Tibial artery (tissue), 4 donors: ENCODE results near the gene ZBTB25.

Source experiments
- DNase-seq, 2 donors: peaks; one replicate each; pipeline ENCODE4 v3.0.0-alpha.2; 2019
- H3K27ac ChIP-seq, 2 donors: fragments of 200-600 bp; sonication (generic) in 1 of 2; 1 replicate in 1 of 2; 2 replicates in 1 of 2; pipeline ENCODE4 v1.5.1; 2018 to 2019; ENCODE audit warnings: mild to moderate bottlenecking in 1 of 2
- H3K27me3 ChIP-seq, 2 donors: fragments of 200-600 bp; sonication (generic) in 1 of 2; one replicate each; pipeline versions ENCODE4 v1.5.1 to v1.6.0; 2016 to 2019
- H3K36me3 ChIP-seq, 3 donors: fragments of 200-600 bp; sonication (generic) in 2 of 3; one replicate each; pipeline ENCODE4 v1.5.1; 2016 to 2019; ENCODE audit warnings: mild to moderate bottlenecking in 2 of 3
- H3K4me1 ChIP-seq, 4 donors: fragments of 200-600 bp; sonication (generic) in 2 of 4; 1 replicate in 3 of 4; 2 replicates in 1 of 4; pipeline ENCODE4 v1.5.1; 2016 to 2019
- H3K4me3 ChIP-seq, 2 donors: fragments of 200-600 bp; sonication (generic) in 1 of 2; 1 replicate in 1 of 2; 2 replicates in 1 of 2; pipeline ENCODE4 v1.5.1; 2018 to 2019; ENCODE audit warnings: mild to moderate bottlenecking in 2 of 2
- H3K9me3 ChIP-seq, 3 donors: fragments of 200-600 bp; sonication (generic) in 1 of 3; one replicate each; pipeline ENCODE4 v1.5.1; 2016 to 2019
- intact Hi-C: fragments of 100-400 bp; cut with DNase I; formaldehyde crosslinking; loops from one replicate; pipeline ENCODE4 v1.15.0; 2023; ENCODE audit warnings: low total_unique reads
- TF ChIP-seq, protein P1 (sequence below), 2 experiments: fragments of 200-600 bp in 1 of 2; fragments of 450-650 bp in 1 of 2; IDR thresholded peaks; one replicate each; pipeline ENCODE4 v1.5.1; 2017 to 2019; ENCODE audit warnings: antibody characterized with exemption in 2 of 2, mild to moderate bottlenecking in 1 of 2, moderate library complexity in 1 of 2

ZBTB25 gene

DNA sequence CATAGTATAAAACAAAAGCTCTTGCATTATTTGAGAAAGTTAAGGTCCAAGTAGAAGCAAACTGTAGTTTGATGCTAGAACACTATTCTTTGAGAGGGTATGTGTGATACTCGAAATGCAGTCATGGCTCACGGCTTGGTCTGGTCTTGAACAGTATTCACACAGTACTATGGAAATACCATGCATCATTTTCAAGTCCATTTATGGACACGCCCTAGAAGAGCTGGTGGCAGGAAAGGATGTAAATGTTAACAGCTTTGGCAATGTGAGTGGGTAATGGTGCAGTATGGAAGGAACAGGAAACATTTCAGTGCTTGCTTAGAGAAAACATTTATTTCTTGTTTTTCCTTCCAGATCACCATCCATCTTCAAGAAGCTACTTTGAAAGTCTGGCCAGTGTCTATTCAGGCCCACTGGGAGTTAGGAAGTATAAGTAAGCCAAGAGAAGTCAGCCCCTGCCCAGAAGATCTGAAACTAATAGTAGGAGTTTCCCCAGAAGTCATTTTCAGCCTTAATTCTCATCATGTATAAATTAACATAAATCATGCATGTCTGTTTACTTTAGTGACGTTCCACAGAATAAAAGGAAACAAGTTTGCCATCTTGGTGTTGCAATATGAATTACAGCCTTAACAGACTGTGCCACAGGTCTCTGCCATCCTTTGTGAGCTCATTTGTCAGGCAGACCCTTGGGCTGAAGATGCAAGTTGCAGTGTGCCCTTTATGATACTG lies 44.1 kb downstream of the ZBTB25 start:
- intact Hi-C loops = no loop called here

DNA sequence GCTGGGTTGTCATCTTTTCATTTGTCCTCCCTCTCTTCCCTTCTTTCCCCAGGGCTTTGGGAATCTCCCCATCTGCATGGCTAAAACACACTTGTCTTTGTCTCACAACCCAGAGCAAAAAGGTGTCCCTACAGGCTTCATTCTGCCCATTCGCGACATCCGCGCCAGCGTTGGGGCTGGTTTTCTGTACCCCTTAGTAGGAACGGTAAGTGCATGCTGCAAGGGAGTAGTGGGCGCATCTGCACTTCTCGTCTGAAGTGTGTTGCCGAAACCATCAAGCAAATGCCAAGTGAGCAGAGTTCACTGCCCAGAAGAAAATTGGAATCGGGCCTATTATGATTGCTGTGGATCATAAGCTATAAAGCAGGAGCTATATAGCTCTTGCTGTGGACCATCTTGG lies 49.0 kb downstream of the ZBTB25 start:
- DNase-seq = no peak
- Histone ChIP-seq H3K4me1 (no peaks in the 10 kb centered on the region), H3K27ac (no peak overlapping the region), H3K9me3 (no peaks in the 10 kb centered on the region), H3K36me3 (peaks cover 43 to 80% (median 49%) of the 10 kb centered on the region in 3 donors), H3K27me3 (no peaks in the 10 kb centered on the region), H3K4me3 (no peak overlapping the region)
- TF ChIP-seq, protein P1, sequence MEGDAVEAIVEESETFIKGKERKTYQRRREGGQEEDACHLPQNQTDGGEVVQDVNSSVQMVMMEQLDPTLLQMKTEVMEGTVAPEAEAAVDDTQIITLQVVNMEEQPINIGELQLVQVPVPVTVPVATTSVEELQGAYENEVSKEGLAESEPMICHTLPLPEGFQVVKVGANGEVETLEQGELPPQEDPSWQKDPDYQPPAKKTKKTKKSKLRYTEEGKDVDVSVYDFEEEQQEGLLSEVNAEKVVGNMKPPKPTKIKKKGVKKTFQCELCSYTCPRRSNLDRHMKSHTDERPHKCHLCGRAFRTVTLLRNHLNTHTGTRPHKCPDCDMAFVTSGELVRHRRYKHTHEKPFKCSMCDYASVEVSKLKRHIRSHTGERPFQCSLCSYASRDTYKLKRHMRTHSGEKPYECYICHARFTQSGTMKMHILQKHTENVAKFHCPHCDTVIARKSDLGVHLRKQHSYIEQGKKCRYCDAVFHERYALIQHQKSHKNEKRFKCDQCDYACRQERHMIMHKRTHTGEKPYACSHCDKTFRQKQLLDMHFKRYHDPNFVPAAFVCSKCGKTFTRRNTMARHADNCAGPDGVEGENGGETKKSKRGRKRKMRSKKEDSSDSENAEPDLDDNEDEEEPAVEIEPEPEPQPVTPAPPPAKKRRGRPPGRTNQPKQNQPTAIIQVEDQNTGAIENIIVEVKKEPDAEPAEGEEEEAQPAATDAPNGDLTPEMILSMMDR (IDR thresholded peaks at IDR 0.05) = no peak
- intact Hi-C loops = no loop called here

More for the DNA sequence above, 44.1 kb downstream of the ZBTB25 start:
- H3K9me3 ChIP-seq = no peaks in the 10 kb centered on the region
- H3K27ac ChIP-seq = no peak overlapping the region
- peaks cover 13 to 47% (median 13%) of the 10 kb centered on the region in 3 donors for H3K36me3 ChIP-seq
- H3K27me3 ChIP-seq = no peaks in the 10 kb centered on the region
- peaks cover 0 to 6% (median 3%) of the 10 kb centered on the region in 4 donors for H3K4me1 ChIP-seq
- DNase-seq = no peak
- TF ChIP-seq, protein P1 (IDR thresholded peaks at IDR 0.05) = no peak
- H3K4me3 ChIP-seq = no peak overlapping the region

DNA sequence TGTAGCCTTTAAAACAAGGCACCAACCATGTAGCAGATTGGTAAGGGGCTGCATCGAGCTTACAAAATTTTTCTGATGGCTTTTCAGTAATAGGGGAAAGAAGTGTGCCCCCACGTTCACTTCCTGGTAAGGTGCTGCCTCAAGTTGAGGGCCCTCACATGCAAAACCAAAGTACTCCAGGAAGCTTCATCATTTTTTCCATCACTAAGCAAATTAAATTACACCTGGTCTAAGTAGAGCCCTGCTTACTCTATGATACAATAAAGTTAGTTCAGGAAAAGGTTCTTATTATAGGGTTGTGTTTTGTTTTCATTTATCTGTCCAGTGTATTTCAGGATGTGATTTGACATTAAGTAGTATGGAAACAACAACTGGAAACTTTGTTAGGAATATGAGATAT lies 53.4 kb downstream of the ZBTB25 start:
- Histone ChIP-seq H3K27me3 (no peaks in the 10 kb centered on the region), H3K9me3 (no peaks in the 10 kb centered on the region), H3K4me1 (peaks cover 0 to 34% (median 9%) of the 10 kb centered on the region in 4 donors), H3K27ac (no peak overlapping the region), H3K36me3 (peaks cover 45 to 64% (median 50%) of the 10 kb centered on the region in 3 donors), H3K4me3 (no peak overlapping the region)
- intact Hi-C loops = no loop called here
- TF ChIP-seq, protein P1 (IDR thresholded peaks at IDR 0.05) = no peak
- DNase-seq = no peak

DNA sequence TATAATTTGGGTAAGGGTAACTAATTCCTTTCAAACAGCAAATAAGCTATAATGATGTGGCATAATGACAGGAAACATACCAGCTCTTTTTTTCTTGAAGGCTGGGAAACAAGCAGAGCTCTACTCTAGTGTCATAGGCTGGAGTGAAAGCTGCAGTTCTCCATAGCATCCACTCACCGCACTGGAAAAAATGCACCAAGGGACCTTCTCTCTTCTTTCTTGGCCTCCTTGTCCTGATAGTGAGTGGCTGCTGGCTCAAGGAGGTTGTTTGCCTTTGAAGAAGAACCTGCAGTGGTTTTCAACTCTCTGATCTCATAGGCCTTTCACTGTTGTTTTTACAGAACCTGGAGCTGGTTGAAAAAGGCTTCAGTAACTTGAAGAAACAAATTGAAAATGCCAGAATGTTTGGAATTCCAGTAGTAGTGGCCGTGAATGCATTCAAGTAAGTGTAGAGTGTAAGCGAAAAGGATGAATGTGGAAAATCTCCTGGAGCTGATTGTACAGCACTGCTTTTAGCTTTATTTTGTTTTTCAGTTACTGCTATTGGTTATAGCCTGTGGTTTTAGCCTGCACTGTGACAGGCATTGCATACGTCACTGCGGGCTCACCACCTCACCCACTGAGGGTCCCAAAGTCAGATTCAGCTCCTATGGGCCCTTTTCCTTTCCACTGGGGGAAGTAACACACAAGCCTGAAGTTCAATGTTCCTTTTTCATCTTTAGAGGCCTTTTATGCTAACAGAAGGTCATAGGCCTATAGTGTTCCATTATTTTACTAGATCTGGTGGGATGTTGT lies 55.6 kb downstream of the ZBTB25 start:
- Histone ChIP-seq H3K4me3 (no peak overlapping the region), H3K27me3 (no peaks in the 10 kb centered on the region), H3K9me3 (no peaks in the 10 kb centered on the region), H3K4me1 (peaks cover 0 to 46% (median 18%) of the 10 kb centered on the region in 4 donors), H3K36me3 (peaks cover 28 to 55% (median 39%) of the 10 kb centered on the region in 3 donors), H3K27ac (peak overlapping the region; percentile 46 to 86)
- TF ChIP-seq, protein P1 (IDR thresholded peaks at IDR 0.05) = no peak
- intact Hi-C loops = no loop called here
- DNase-seq = no peak

DNA sequence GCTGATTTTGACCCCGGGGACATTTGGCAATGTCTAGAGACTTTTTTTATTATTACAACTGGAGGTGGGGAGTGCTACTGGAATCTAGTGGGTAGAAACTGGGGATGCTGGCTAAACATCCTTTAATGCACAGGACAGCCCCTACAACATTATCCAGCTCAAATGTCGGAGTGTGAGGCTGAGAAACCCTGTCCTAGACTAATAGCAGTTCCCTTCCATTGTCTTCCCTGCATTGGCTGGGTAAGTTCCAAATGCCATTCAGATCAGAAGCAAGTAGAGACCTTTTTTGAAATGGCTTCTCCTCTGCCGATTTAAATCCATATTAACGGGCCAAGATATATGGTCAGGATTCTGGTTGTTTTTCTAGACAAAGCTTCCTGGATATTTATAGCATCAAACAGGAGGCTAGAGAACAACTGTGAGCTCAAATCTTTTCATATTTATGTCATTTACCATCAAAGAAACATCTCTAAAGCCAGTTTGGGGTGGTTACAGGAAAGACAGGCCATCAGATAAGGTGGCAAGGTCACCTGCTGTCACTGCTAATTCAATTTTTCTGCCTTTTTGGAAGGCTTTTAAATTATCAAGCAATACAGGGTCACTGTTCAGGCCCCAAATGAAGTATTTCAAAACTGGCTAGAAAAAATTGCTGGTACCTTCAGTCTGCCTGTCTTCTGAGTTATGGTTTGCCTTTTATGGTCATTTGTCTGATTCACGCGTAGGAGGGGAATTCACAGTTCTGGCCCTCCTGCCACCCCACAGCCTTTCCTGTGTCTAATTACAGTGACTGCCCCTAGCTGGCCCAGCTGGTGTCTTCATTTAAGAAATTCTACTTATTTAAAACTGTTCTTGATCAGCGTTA lies 58.4 kb downstream of the ZBTB25 start:
- TF ChIP-seq, protein P1 (IDR thresholded peaks at IDR 0.05) = no peak
- peak in 1 of 2 donors; percentile 69 for DNase-seq
- Histone ChIP-seq H3K27me3 (no peaks in the 10 kb centered on the region), H3K27ac (peak overlapping the region; percentile 80 to 86), H3K4me1 (peaks cover 0 to 65% (median 28%) of the 10 kb centered on the region in 4 donors), H3K36me3 (peaks cover 12 to 53% (median 39%) of the 10 kb centered on the region in 3 donors), H3K9me3 (no peaks in the 10 kb centered on the region), H3K4me3 (no peak overlapping the region)
- intact Hi-C loops = no loop called here
